Neural cell (in vitro differentiated cells): ENCODE measurements around the gene HACL1. TPM values are rescaled to one million over a fixed set of nuclear protein-coding genes. Genes with fewer than 3 reads are reported as not detected.

ENCODE experiments used
- H2AFZ ChIP-seq: fragments of 200-600, 300-800 bp; sonication (generic), shearing (Covaris generic); 2 replicates; pipeline ENCODE4 v1.6.0; 2014; ENCODE audit warnings: low read depth, mild to moderate bottlenecking, antibody characterized with exemption, low read length, moderate library complexity
- H3F3A ChIP-seq: fragments of 200-600 bp; shearing (Covaris generic); 2 replicates; pipeline ENCODE4 v1.6.1; 2016; ENCODE audit warnings: mild to moderate bottlenecking, moderate library complexity, mixed read lengths, antibody characterized with exemption, low read length; ENCODE audit not compliant: insufficient read depth, poor library complexity, severe bottlenecking
- H3K27ac ChIP-seq: fragments of 200-600, 300-800 bp; sonication (generic), shearing (Covaris generic); 2 replicates; pipeline ENCODE4 v1.5.1; 2014; ENCODE audit warnings: mild to moderate bottlenecking, low read length, moderate library complexity
- H3K27me3 ChIP-seq: fragments of 300-800, 200-600 bp; sonication (generic), shearing (Covaris generic); 2 replicates; pipeline ENCODE4 v1.6.0; 2014; ENCODE audit warnings: mild to moderate bottlenecking, low read depth, low read length, moderate library complexity; ENCODE audit not compliant: insufficient read depth
- H3K36me3 ChIP-seq: fragments of 300-800, 200-600 bp; sonication (generic), shearing (Covaris generic); 2 replicates; pipeline ENCODE4 v1.5.1; 2014; ENCODE audit warnings: mild to moderate bottlenecking, antibody characterized with exemption, low read length, moderate library complexity; ENCODE audit not compliant: insufficient read depth
- H3K4me2 ChIP-seq: fragments of 300-800, 200-600 bp; sonication (generic), shearing (Covaris generic); 2 replicates; pipeline ENCODE4 v1.6.0; 2014; ENCODE audit warnings: mild to moderate bottlenecking, low read length
- H3K4me3 ChIP-seq: fragments of 300-800, 200-600 bp; sonication (generic), shearing (Covaris generic); 2 replicates; pipeline ENCODE4 v1.5.1; 2014; ENCODE audit warnings: mild to moderate bottlenecking, low read length, moderate library complexity
- H3K79me2 ChIP-seq: fragments of 200-600 bp; shearing (Covaris generic); replicated peaks from 2 replicates; pipeline ENCODE4 v1.6.0; 2014; ENCODE audit warnings: mild to moderate bottlenecking, low read length, moderate library complexity; ENCODE audit not compliant: insufficient read depth
- H3K9ac ChIP-seq: fragments of 300-800, 200-600 bp; sonication (generic), shearing (Covaris generic); 2 replicates; pipeline ENCODE4 v1.6.1; 2016; ENCODE audit warnings: mild to moderate bottlenecking, low read length, mixed read lengths
- H3K9me2 ChIP-seq: fragments of 200-600 bp; shearing (Covaris generic); 2 replicates; pipeline ENCODE4 v1.6.1; 2016; ENCODE audit warnings: mild to moderate bottlenecking, low read length, mixed read lengths; ENCODE audit not compliant: insufficient read depth
- H3K9me3 ChIP-seq: fragments of 200-600, 300-800 bp; sonication (generic), shearing (Covaris generic); 2 replicates; pipeline ENCODE4 v1.6.1; 2016; ENCODE audit warnings: mild to moderate bottlenecking, mixed run types, low read length, moderate library complexity, mixed read lengths
- H4K20me1 ChIP-seq: fragments of 200-600 bp; shearing (Covaris generic); 2 replicates; pipeline ENCODE4 v1.6.1; 2016; ENCODE audit warnings: mild to moderate bottlenecking, mixed run types; ENCODE audit not compliant: insufficient read depth
- CTCF ChIP-seq: fragments of 450-650 bp; IDR thresholded peaks from 2 replicates; pipeline ENCODE4 v1.5.1; 2014; ENCODE audit warnings: antibody characterized with exemption, mild to moderate bottlenecking, moderate library complexity; ENCODE audit not compliant: poor library complexity, severe bottlenecking
- EP300 ChIP-seq: fragments of 450-650 bp; conservative IDR thresholded peaks from 2 replicates; pipeline ENCODE4 v1.6.1; 2014; ENCODE audit warnings: antibody characterized with exemption, mild to moderate bottlenecking, moderate library complexity; ENCODE audit not compliant: poor library complexity, severe bottlenecking
- EZH2 ChIP-seq: fragments of 200-600, 300-800 bp; shearing (Covaris generic), sonication (generic); IDR thresholded peaks from 2 replicates; pipeline ENCODE4 v1.6.1; 2014; ENCODE audit warnings: antibody characterized with exemption, low read length, borderline replicate concordance, mild to moderate bottlenecking; ENCODE audit not compliant: insufficient read depth, poor library complexity, severe bottlenecking
- MXI1 ChIP-seq: fragments of 450-650 bp; conservative IDR thresholded peaks from 2 replicates; pipeline ENCODE4 v1.6.1; 2014; ENCODE audit warnings: antibody characterized with exemption, mild to moderate bottlenecking; ENCODE audit not compliant: poor library complexity, severe bottlenecking
- POLR2AphosphoS5 ChIP-seq: IDR thresholded peaks from 2 replicates; pipeline ENCODE4 v1.6.1; 2012
- RAD21 ChIP-seq: fragments of 450-650 bp; conservative IDR thresholded peaks from 2 replicates; pipeline ENCODE4 v1.6.1; 2014; ENCODE audit warnings: antibody characterized with exemption, mild to moderate bottlenecking, moderate library complexity
- REST ChIP-seq: IDR thresholded peaks from 2 replicates; pipeline ENCODE4 v1.6.1; 2012; ENCODE audit warnings: borderline replicate concordance
- SMC3 ChIP-seq: fragments of 450-650 bp; conservative IDR thresholded peaks from 2 replicates; pipeline ENCODE4 v1.6.1; 2014; ENCODE audit warnings: antibody characterized with exemption, mild to moderate bottlenecking, moderate library complexity; ENCODE audit not compliant: poor library complexity
- TAF1 ChIP-seq: IDR thresholded peaks from 2 replicates; pipeline ENCODE4 v1.6.1; 2012; ENCODE audit warnings: low read depth
- polyA plus RNA-seq: library from polyadenylated mRNA; depleted of rRNA; stranded (reverse); fragments of >200 nt; gene quantifications from 2 replicates; pipeline ENCODE4 v1.2.3, GENCODE V29; 2014

HACL1 gene
- polyA plus RNA-seq, 1 donor from 2014 or later = 26.0 TPM

GRCh38 chr3:15527031-15527459, 74.3 kb downstream of the HACL1 start:
- no peaks in the 10 kb centered on the region for H3K79me2 ChIP-seq
- H3K36me3 ChIP-seq = no peaks in the 10 kb centered on the region
- no peaks in the 10 kb centered on the region for H4K20me1 ChIP-seq
- H3F3A ChIP-seq = no peaks in the 10 kb centered on the region
- no peaks in the 10 kb centered on the region for H3K9me3 ChIP-seq
- no peak overlapping the region for H3K4me3 ChIP-seq
- no peak overlapping the region for H3K4me2 ChIP-seq
- no peak overlapping the region for H3K27ac ChIP-seq
- H3K27me3 ChIP-seq = no peaks in the 10 kb centered on the region
- TF ChIP-seq REST (no peak), TAF1 (no peak), MXI1 (no peak), EP300 (no peak), CTCF (no peak), POLR2AphosphoS5 (no peak), RAD21 (no peak), EZH2 (no peak), SMC3 (no peak)
- no peak overlapping the region for H3K9ac ChIP-seq
- no peaks in the 10 kb centered on the region for H3K9me2 ChIP-seq
- H2AFZ ChIP-seq = no peak overlapping the region

GRCh38 chr3:15525790-15526189, 75.6 kb downstream of the HACL1 start:
- Histone ChIP-seq H3K9ac (no peak overlapping the region), H3K27ac (no peak overlapping the region), H2AFZ (no peak overlapping the region), H3K4me2 (no peak overlapping the region), H4K20me1 (no peaks in the 10 kb centered on the region), H3K79me2 (no peaks in the 10 kb centered on the region), H3K4me3 (no peak overlapping the region), H3K9me3 (no peaks in the 10 kb centered on the region), H3K9me2 (no peaks in the 10 kb centered on the region), H3F3A (no peaks in the 10 kb centered on the region), H3K27me3 (no peaks in the 10 kb centered on the region), H3K36me3 (no peaks in the 10 kb centered on the region)
- TF ChIP-seq EZH2 (no peak), EP300 (no peak), MXI1 (no peak), POLR2AphosphoS5 (no peak), TAF1 (no peak), RAD21 (no peak), SMC3 (no peak), CTCF (no peak), REST (no peak)
